ENCODE data around the gene ZNF430. TPM values are rescaled to one million over a fixed set of nuclear protein-coding genes. Genes with fewer than 3 reads are reported as not detected.

The ZNF430 gene
- total RNA-seq, 1 experiment from 2014 or later = 7.4 TPM

GRCh38 chr19:21022996-21023395 lies 2.5 kb downstream of the ZNF430 start:
- no peak overlapping the region for H3K4me3 ChIP-seq
- CTCF ChIA-PET = no interaction called here
- peaks cover 17% of the 10 kb centered on the region for H3K36me3 ChIP-seq (ENCODE audit: low read depth)
- peak overlapping the region; percentile 36; the same call in 1 of the 2 replicates for H2AFZ ChIP-seq
- POLR2A ChIA-PET (ENCODE audit: unreplicated experiment) = no interaction called here
- TF ChIP-seq CTCF (conservative IDR thresholded peaks at IDR 0.05) (no peak), EZH2 (IDR thresholded peaks at IDR 0.05; ENCODE audit: low read depth) (no peak)
- H3K27ac ChIP-seq = peak overlapping the region; percentile 45
- peaks cover 3% of the 10 kb centered on the region; the same call in 1 of the 2 replicates for H3F3A ChIP-seq (ENCODE audit: insufficient read depth, low read depth)
- no peaks in the 10 kb centered on the region for H3K27me3 ChIP-seq (ENCODE audit: insufficient read depth, low read depth)
- peaks cover 18% of the 10 kb centered on the region for H3K79me2 ChIP-seq (ENCODE audit: low read depth)
- peaks cover 24% of the 10 kb centered on the region for H3K4me1 ChIP-seq (replicated peaks; ENCODE audit: insufficient read depth)
- peak in 1 of 2 experiments; percentile 54 for DNase-seq
- H3K4me2 ChIP-seq = peak overlapping the region; percentile 85; the same call in 1 of the 2 replicates
- intact Hi-C loops (cut with micrococcal nuclease; ENCODE audit: unreplicated experiment) = loop anchor here (5.0 kb wide), 1 partner anchor 119 kb away; the partner anchor contains the start of gene ZNF431
- no peaks in the 10 kb centered on the region for H3K9me2 ChIP-seq (ENCODE audit: insufficient read depth)
- H3K9me3 ChIP-seq (ENCODE audit: insufficient read depth, low read depth) = no peaks in the 10 kb centered on the region; the same call in 1 of the 2 replicates
- no TSS peak for BruUV-seq (replicated peaks)
- H4K20me1 ChIP-seq (ENCODE audit: insufficient read depth) = no peaks in the 10 kb centered on the region

GRCh38 chr19:21023901-21024300 lies 3.4 kb downstream of the ZNF430 start:
- ChIA-PET CTCF (no interaction called here), POLR2A (ENCODE audit: unreplicated experiment) (no interaction called here)
- Histone ChIP-seq H3K79me2 (ENCODE audit: low read depth) (peaks cover 21% of the 10 kb centered on the region), H4K20me1 (ENCODE audit: insufficient read depth) (no peaks in the 10 kb centered on the region), H3K4me1 (replicated peaks; ENCODE audit: insufficient read depth) (peaks cover 24% of the 10 kb centered on the region), H3K27me3 (ENCODE audit: insufficient read depth, low read depth) (no peaks in the 10 kb centered on the region), H2AFZ (no peak overlapping the region), H3F3A (ENCODE audit: insufficient read depth, low read depth) (peaks cover 3% of the 10 kb centered on the region; the same call in 1 of the 2 replicates), H3K9me3 (ENCODE audit: insufficient read depth, low read depth) (no peaks in the 10 kb centered on the region; the same call in 1 of the 2 replicates), H3K27ac (peak overlapping the region; percentile 45; the same call in 1 of the 2 replicates), H3K9me2 (ENCODE audit: insufficient read depth) (no peaks in the 10 kb centered on the region), H3K4me3 (no peak overlapping the region), H3K4me2 (no peak overlapping the region), H3K36me3 (ENCODE audit: low read depth) (peaks cover 18% of the 10 kb centered on the region)
- TF ChIP-seq CTCF (conservative IDR thresholded peaks at IDR 0.05) (no peak), EZH2 (IDR thresholded peaks at IDR 0.05; ENCODE audit: low read depth) (no peak)
- no TSS peak for BruUV-seq (replicated peaks)
- DNase-seq = no peak
- intact Hi-C loops (cut with micrococcal nuclease; ENCODE audit: unreplicated experiment) = loop anchor here (5.0 kb wide), 1 partner anchor 118 kb away; the partner anchor contains the start of gene ZNF431

GRCh38 chr19:21028969-21029268 lies 8.5 kb downstream of the ZNF430 start:
- Histone ChIP-seq H3K27me3 (ENCODE audit: insufficient read depth, low read depth) (no peaks in the 10 kb centered on the region), H3F3A (ENCODE audit: insufficient read depth, low read depth) (no peaks in the 10 kb centered on the region; the same call in 1 of the 2 replicates), H3K4me3 (no peak overlapping the region), H3K27ac (no peak overlapping the region), H3K4me2 (no peak overlapping the region), H3K9me2 (ENCODE audit: insufficient read depth) (no peaks in the 10 kb centered on the region), H3K4me1 (replicated peaks; ENCODE audit: insufficient read depth) (peaks cover under 1% of the 10 kb centered on the region; the same call in 1 of the 2 replicates), H2AFZ (no peak overlapping the region), H4K20me1 (ENCODE audit: insufficient read depth) (no peaks in the 10 kb centered on the region), H3K36me3 (ENCODE audit: low read depth) (peaks cover 19% of the 10 kb centered on the region), H3K9me3 (ENCODE audit: insufficient read depth, low read depth) (no peaks in the 10 kb centered on the region; the same call in 1 of the 2 replicates), H3K79me2 (ENCODE audit: low read depth) (peaks cover 9% of the 10 kb centered on the region; the same call in 1 of the 2 replicates)
- no TSS peak for BruUV-seq (replicated peaks)
- ChIA-PET POLR2A (ENCODE audit: unreplicated experiment) (no interaction called here), CTCF (no interaction called here)
- TF ChIP-seq CTCF (conservative IDR thresholded peaks at IDR 0.05) (no peak), EZH2 (IDR thresholded peaks at IDR 0.05; ENCODE audit: low read depth) (no peak)
- DNase-seq = no peak
- intact Hi-C loops (cut with micrococcal nuclease; ENCODE audit: unreplicated experiment) = no loop called here

Measured in PC-9 (cell line).